ENCODE measurements around the gene MED19. TPM values are rescaled to one million over a fixed set of nuclear protein-coding genes. Genes with fewer than 3 reads are reported as not detected.
A peak's percentile ranks its signal among the peaks of the same experiment; 100 is the strongest.

MED19 gene
- total RNA-seq, 1 donor from 2014 or later, result 9.6 TPM

- DNase-seq, result no peak
- intact Hi-C loops (cut with DNase I), result no loop called here
Observed at GRCh38 chr11:57746920-57747319, 34.9 kb upstream of the MED19 start.

GRCh38 chr11:57745206-57745605 lies 33.2 kb upstream of the MED19 start:
- TF ChIP-seq CTCF (IDR thresholded peaks at IDR 0.05), result no peak

More at GRCh38 chr11:57746920-57747319, 34.9 kb upstream of the MED19 start:
- Histone ChIP-seq H3K36me3 (peaks cover 37% of the 10 kb centered on the region), H3K4me1 (peaks cover 7% of the 10 kb centered on the region), H3K4me3 (no peak overlapping the region), H3K27ac (no peak overlapping the region), H3K9me3 (no peaks in the 10 kb centered on the region), H3K27me3 (no peaks in the 10 kb centered on the region)
- no peak for TF ChIP-seq CTCF (IDR thresholded peaks at IDR 0.05)
- no peak for ATAC-seq

GRCh38 chr11:57744357-57744756 lies 32.3 kb upstream of the MED19 start:
- intact Hi-C loops (cut with DNase I), result no loop called here
- H3K27me3 ChIP-seq, result no peaks in the 10 kb centered on the region
- DNase-seq (no peak), ATAC-seq (no peak)
- peaks cover 7% of the 10 kb centered on the region for H3K4me1 ChIP-seq
- H3K27ac ChIP-seq, result no peak overlapping the region
- peaks cover 37% of the 10 kb centered on the region for H3K36me3 ChIP-seq
- no peaks in the 10 kb centered on the region for H3K9me3 ChIP-seq
- no peak for TF ChIP-seq CTCF (IDR thresholded peaks at IDR 0.05)
- no peak overlapping the region for H3K4me3 ChIP-seq

More at GRCh38 chr11:57745206-57745605, 33.2 kb upstream of the MED19 start:
- peaks cover 37% of the 10 kb centered on the region for H3K36me3 ChIP-seq
- H3K4me1 ChIP-seq, result peaks cover 7% of the 10 kb centered on the region
- H3K27me3 ChIP-seq, result no peaks in the 10 kb centered on the region
- intact Hi-C loops (cut with DNase I), result no loop called here
- no peak overlapping the region for H3K27ac ChIP-seq
- DNase-seq (no peak), ATAC-seq (no peak)
- H3K4me3 ChIP-seq, result no peak overlapping the region
- no peaks in the 10 kb centered on the region for H3K9me3 ChIP-seq

- intact Hi-C loops (cut with DNase I), result no loop called here
- no peaks in the 10 kb centered on the region for H3K27me3 ChIP-seq
- no peak for TF ChIP-seq CTCF (IDR thresholded peaks at IDR 0.05)
- DNase-seq (no peak), ATAC-seq (no peak)
- peaks cover 7% of the 10 kb centered on the region for H3K4me1 ChIP-seq
- peak overlapping the region; percentile 92 for H3K4me3 ChIP-seq
- peaks cover 60% of the 10 kb centered on the region for H3K36me3 ChIP-seq
- no peaks in the 10 kb centered on the region for H3K9me3 ChIP-seq
- H3K27ac ChIP-seq, result peak overlapping the region; percentile 96
Observed at GRCh38 chr11:57742087-57742452, 30.1 kb upstream of the MED19 start.

GRCh38 chr11:57741132-57742086 lies 29.4 kb upstream of the MED19 start, which contains the start of gene SELENOH:
TSS of gene SELENOH (plus strand) at chr11:57741491. CDS start at chr11:57741596, 105 bp downstream.
- peaks cover 7% of the 10 kb centered on the region for H3K4me1 ChIP-seq
- no peaks in the 10 kb centered on the region for H3K9me3 ChIP-seq
- intact Hi-C loops (cut with DNase I), result no loop called here
- peak within 1 kb of the TSS; percentile 92 for H3K4me3 ChIP-seq
- no peak for TF ChIP-seq CTCF (IDR thresholded peaks at IDR 0.05)
- ATAC-seq (peak; percentile 99), DNase-seq (peak; percentile 98)
- peaks cover 60% of the 10 kb centered on the region for H3K36me3 ChIP-seq
- H3K27ac ChIP-seq, result peak within 1 kb of the TSS; percentile 96
- no peaks in the 10 kb centered on the region for H3K27me3 ChIP-seq

Measured in upper lobe of right lung (tissue), 1 donor.